Caki2 (cell line): ENCODE data around the gene UNC5C. TPM values are rescaled to one million over a fixed set of nuclear protein-coding genes. Genes with fewer than 3 reads are reported as not detected.

Experiments
- DNase-seq: peaks from one replicate; pipeline ENCODE4 v3.0.0-alpha.2; 2015; ENCODE audit warnings: low read depth
- in situ Hi-C: cut with HindIII; loops from 2 replicates; pipeline ENCODE4 v1.10.0; 2016; ENCODE audit warnings: low sequenced_read_pairs, low pct_unique_long_range_greater_than_20kb, mixed read lengths
- total RNA-seq: library from RNA; depleted of rRNA; stranded (reverse); fragments of >200 nt; shearing (Covaris generic); gene quantifications from 2 replicates; pipeline ENCODE4 v1.2.3, GENCODE V29; 2014; ENCODE audit warnings: low replicate concordance

The UNC5C gene
- total RNA-seq, 1 experiment from 2014 or later, result not detected

- peak; percentile 39 for DNase-seq
- in situ Hi-C loops, result no loop called here
Observed at GRCh38 chr4:95268819-95269565, 279.8 kb downstream of the UNC5C start.

GRCh38 chr4:95267081-95267480 is 281.7 kb downstream of the UNC5C start:
- in situ Hi-C loops, result no loop called here
- peak; percentile 23 for DNase-seq

- no peak for DNase-seq
- in situ Hi-C loops, result no loop called here
Observed at GRCh38 chr4:95265814-95266740, 282.7 kb downstream of the UNC5C start.

- in situ Hi-C loops, result no loop called here
- DNase-seq, result no peak
Observed at GRCh38 chr4:95264843-95265242, 283.9 kb downstream of the UNC5C start.

GRCh38 chr4:95263960-95264359 is 284.8 kb downstream of the UNC5C start:
- in situ Hi-C loops, result no loop called here
- DNase-seq, result no peak

- DNase-seq, result no peak
- in situ Hi-C loops, result no loop called here
Observed at GRCh38 chr4:95263391-95263790, 285.4 kb downstream of the UNC5C start.

- DNase-seq, result no peak
- in situ Hi-C loops, result no loop called here
Observed at GRCh38 chr4:95256108-95256835, 292.5 kb downstream of the UNC5C start.

GRCh38 chr4:95255396-95256107 is 293.2 kb downstream of the UNC5C start:
- in situ Hi-C loops, result no loop called here
- no peak for DNase-seq

- no peak for DNase-seq
- in situ Hi-C loops, result no loop called here
Observed at GRCh38 chr4:95251568-95251967, 297.2 kb downstream of the UNC5C start.

GRCh38 chr4:95250544-95251137 is 298.1 kb downstream of the UNC5C start:
- no peak for DNase-seq
- in situ Hi-C loops, result no loop called here

GRCh38 chr4:95249426-95250021 is 299.2 kb downstream of the UNC5C start:
- in situ Hi-C loops, result no loop called here
- DNase-seq, result no peak

GRCh38 chr4:95248720-95249425 is 299.9 kb downstream of the UNC5C start:
- in situ Hi-C loops, result no loop called here
- no peak for DNase-seq

- no peak for DNase-seq
Observed at GRCh38 chr4:95243892-95244291, 304.9 kb downstream of the UNC5C start.

GRCh38 chr4:95238554-95238953 is 310.2 kb downstream of the UNC5C start:
- in situ Hi-C loops, result no loop called here
- DNase-seq, result no peak

More at GRCh38 chr4:95243892-95244291, 304.9 kb downstream of the UNC5C start:
- in situ Hi-C loops, result no loop called here

- DNase-seq, result peak; percentile 75
- in situ Hi-C loops, result no loop called here
Observed at GRCh38 chr4:95232358-95233156, 316.2 kb downstream of the UNC5C start.

GRCh38 chr4:95231681-95232080 is 317.1 kb downstream of the UNC5C start:
- DNase-seq, result peak; percentile 77
- in situ Hi-C loops, result no loop called here
